HG02588 (cell line): ENCODE results near the gene OXLD1.

Experiments
- ATAC-seq: cut with Tn5 transposase; IDR thresholded peaks from one replicate; pipeline ENCODE4 v1.9.1; 2021; ENCODE audit warnings: mild to moderate bottlenecking, moderate library complexity; ENCODE audit not compliant: unreplicated experiment

The OXLD1 gene

GRCh38 chr17:81666342-81667191 is at the start of gene OXLD1, which contains the start of gene CCDC137:
Gene OXLD1, minus strand, starts transcription at chr17:81666605. Its CDS starts 28 bp downstream, at chr17:81666577.
Gene CCDC137, plus strand, starts transcription at chr17:81666737. Its CDS starts 30 bp downstream, at chr17:81666767.
- peak; percentile 82 for ATAC-seq

- no peak for ATAC-seq
Measured at GRCh38 chr17:81715107-81715871, 48.9 kb upstream of the OXLD1 start.

- no peak for ATAC-seq
Measured at GRCh38 chr17:81714412-81715106, 48.2 kb upstream of the OXLD1 start.

GRCh38 chr17:81713556-81714411 is 47.4 kb upstream of the OXLD1 start:
- no peak for ATAC-seq

DNA sequence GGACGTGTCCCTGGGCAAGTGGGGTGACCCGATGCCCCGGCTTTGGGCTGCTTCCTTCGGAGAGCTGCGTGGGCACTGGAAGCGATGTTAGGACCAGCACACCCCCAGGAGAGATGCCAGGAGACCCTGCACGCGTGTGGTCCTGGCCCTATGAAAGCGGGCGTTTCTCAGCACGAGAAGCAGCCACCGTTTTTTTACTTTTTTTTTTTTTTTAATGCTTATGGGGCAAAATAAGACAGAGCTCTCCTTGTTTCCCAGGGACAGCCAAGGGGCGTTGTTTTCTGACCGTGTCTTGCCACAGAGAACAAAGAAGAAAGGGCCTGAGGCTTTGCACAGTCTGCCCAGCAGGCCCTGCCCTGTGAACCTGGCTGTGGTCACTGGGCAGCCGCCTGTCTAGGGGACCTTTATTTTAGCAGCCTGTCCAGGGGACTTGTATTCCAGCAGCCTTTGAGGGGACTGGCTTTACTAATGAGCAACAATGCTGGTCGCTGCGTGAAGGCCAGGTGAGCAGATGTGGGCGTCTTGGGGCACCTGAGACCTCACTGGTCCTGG is 46.7 kb upstream of the OXLD1 start:
- ATAC-seq = no peak

DNA sequence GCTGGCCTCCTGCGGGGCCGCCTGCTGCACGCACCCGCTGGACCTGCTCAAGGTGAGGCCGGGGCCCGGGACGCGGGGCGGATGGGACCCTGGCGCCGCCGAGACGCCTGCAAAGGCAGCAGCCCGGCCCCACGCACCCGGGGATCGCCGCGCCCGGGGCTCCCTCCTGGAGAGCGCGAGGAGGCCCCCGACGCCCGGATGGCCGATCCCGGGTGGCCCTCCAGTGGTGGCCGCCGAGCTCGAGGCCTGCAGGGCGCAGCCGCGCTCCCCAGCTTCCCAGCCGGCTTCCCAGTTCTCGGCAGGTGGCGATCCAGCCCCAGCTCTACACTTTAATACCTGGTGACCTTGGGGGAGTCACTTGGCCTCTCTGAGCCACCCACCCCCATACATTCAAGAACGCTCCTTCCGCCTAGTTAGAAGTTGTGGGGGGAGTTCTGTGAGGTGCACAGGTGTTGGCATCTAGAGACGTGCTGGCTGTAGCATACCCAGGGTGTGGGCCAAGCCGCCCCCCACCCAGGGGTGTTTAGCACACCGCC is 46.1 kb upstream of the OXLD1 start:
- no peak for ATAC-seq

DNA sequence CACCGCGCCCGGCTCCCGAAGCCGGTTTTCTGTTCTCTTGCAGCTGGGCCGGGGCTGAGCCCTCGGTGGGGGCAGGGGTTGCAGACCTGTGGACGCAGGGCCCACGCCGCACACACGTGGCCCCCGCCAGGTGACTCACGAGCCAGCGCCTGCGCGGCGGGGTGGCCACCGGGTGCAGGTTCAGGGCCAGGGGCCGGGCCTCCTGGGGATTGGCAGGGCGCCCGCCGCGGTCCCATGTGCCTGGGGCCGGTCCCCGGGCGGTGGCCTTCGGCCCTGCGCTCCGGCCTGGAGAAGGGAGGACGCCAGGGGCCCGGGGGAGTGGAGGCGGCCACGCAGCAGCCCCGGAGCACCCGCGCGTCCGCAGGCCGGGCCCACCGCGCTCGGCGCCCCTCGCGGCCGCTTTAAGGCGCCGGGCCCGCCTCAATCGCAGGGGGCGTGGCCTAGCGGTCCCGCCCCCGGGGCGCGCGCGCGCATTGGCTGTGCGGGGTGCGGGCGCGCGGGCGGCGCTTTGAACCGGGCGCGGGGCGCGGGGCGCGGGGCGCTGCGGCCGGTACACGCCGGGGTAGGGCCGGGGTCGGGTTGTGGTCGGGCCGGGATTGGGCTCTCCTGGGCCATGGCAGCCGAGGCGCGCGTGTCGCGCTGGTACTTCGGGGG is 45.5 kb upstream of the OXLD1 start, which contains the start of gene SLC25A10:
TSS of gene SLC25A10 (plus strand) at position 471 of the 654 bp plus-strand sequence. CDS start at position 614, 143 bp downstream.
- ATAC-seq = peak; percentile 56

DNA sequence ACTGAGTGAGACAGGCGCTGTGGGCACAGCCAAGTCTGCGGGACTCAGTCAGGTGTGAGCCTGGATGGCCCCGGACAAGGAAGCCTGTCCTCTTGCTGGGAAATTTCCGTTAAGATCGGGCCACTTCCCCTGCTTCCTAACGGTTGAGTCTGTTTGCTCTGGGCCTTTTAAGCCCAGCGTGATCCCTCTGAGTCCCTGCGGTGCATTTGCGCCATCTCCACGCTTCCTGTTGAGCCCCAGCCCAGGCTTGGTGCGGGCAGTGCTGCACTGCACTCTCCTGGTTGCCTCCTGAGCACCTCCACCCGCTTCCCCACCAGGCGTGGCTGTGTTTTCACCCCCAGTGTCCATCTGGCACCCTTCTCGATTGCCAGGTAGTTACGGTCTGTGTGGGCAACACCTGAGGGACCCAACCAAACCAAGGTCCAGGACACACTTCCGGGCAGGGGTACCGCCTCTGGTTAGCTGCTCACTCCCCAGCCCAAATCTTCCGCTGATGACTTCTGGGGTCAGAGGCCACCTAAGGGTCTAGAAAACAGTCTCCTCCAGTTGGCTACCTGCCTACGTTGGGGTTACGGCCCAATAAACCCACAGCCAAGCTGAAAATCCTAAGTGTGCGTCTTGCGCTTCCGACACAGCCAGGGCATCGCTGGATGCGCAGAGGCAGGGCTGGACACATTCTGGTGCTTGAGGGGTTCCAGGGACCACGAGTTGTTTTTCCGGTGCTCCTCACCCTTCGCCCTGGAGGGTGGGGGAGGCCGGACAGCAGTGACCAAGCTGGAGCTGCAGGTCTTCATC is 44.3 kb upstream of the OXLD1 start:
- ATAC-seq = no peak

GRCh38 chr17:81708739-81709185 is 42.4 kb upstream of the OXLD1 start:
- ATAC-seq = no peak

GRCh38 chr17:81707725-81708646 is 41.6 kb upstream of the OXLD1 start:
- ATAC-seq = no peak

DNA sequence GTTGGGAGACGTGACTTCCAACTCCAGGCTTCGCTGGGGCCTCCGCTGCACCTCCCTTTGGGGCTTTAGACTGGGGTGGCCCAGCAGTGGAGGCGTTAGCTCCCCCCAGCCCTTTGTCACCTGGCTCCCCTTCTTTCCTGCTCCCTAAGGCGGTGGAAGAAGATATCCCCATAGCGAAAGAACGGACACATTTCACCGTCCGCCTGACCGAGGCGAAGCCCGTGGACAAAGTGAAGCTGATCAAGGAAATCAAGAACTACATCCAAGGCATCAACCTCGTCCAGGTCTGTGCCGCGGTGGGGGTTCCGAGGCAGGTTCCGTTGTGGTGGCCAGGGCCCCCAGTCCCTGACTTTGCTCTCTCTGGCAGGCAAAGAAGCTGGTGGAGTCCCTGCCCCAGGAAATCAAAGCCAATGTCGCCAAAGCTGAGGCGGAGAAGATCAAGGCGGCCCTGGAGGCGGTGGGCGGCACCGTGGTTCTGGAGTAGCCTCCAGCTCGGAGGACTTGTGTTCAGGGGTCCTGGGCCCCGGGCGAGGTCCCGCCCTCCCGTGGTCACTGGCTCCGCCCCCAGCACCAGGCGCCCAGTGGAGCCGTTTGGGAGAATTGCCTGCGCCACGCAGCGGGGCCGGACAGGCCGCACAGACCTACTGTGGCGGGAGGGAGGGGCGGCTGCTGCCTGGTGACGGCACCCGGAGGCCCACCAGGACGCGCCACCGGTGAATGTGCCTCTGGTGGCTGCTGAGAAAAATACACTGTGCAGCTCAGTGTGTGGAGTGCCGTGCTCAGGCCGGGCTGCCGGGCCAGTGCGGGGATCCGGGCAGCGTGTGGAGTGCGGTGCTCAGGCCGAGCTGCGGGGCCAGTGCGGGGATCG is 40.6 kb upstream of the OXLD1 start:
- no peak for ATAC-seq

DNA sequence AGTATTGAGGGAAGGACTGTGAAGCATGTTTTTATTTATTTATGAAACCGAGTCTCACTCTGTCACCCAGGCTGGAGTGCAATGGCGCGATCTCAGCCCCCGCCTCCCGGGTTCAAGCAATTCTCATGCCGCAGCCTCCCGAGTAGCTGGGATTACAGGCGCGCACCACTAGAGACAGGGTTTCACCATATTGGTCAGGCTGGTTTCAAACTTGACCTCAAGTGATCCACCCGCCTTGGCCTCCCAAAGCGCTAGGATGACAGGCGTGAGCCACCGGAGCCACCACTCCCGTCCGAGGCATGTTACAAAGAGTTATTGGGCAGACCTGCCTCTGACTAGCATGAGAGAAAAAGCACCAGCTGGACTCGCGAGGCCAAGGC is 39.8 kb upstream of the OXLD1 start:
- no peak for ATAC-seq

- no peak for ATAC-seq
Measured at GRCh38 chr17:81705518-81706231, 39.3 kb upstream of the OXLD1 start.

DNA sequence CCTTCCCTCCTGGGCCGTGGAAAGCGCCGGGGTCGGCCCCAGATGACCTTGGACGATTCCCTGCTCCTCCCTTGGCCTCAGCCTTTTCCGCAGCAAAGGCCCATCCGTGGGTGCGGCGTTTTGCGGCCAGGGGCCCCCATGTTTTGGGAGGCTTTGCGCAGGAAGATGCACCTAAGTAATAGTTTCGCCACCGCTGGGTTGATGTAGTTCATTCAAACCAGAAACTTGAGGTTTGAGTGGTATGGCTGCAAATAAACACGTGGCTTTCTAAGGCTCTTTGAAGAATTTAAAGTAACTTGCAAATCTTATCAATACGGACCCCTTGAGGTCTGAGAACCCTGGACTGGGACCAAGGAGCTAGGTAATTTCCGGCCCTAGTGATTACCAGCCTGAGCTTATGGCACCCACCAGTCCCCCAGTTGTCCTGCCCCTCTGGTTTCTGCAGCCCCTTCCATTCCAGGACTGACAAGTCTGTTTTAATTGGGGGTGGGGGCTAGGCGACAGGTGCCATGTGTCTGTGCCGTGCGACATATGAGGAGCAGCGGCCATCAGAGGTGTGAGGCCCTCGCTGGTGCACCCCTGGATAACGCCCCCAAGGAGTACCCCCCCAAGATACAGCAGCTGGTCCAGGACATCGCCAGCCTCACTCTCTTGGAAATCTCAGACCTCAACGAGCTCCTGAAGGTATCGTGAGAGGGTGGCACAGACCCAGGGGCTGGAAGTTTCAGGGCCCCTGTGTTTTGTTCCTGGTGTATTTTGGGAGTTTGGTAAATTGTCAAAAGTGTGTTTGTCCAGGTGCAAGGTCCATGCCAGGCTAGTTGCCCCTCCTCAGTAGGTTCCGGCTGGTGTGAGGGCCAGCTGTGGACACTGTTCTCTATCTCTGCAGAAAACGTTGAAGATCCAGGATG is 37.6 kb upstream of the OXLD1 start:
- ATAC-seq = peak; percentile 5
